Lower leg skin (tissue), 4 donors: ENCODE data around the gene ADD2. TPM values are rescaled to one million over a fixed set of nuclear protein-coding genes. Genes with fewer than 3 reads are reported as not detected.
A peak's percentile ranks its signal among the peaks of the same experiment; 100 is the strongest.

Experiments
- DNase-seq, 2 donors: peaks; one replicate each; pipeline ENCODE4 v3.0.0-alpha.2; 2019; ENCODE audit warnings: low spot score in 2 of 2
- H3K4me3 ChIP-seq: fragments of 200-600 bp; sonication (generic); 2 replicates; pipeline ENCODE4 v1.5.1; 2017; ENCODE audit warnings: mild to moderate bottlenecking, low read depth; ENCODE audit not compliant: poor library complexity, severe bottlenecking
- CTCF ChIP-seq, 3 donors: fragments of 450-650 bp; IDR thresholded peaks; one replicate each; pipeline ENCODE4 v1.5.1; 2016; ENCODE audit warnings: antibody characterized with exemption in 3 of 3, mild to moderate bottlenecking in 3 of 3, moderate library complexity in 2 of 3
- POLR2A ChIP-seq, 2 donors: fragments of 450-650 bp; IDR thresholded peaks; one replicate each; pipeline ENCODE4 v1.6.1; 2016 to 2017; ENCODE audit warnings: antibody characterized with exemption in 2 of 2, mild to moderate bottlenecking in 1 of 2, moderate library complexity in 1 of 2
- WGBS, 2 donors: methylation state at CpG; one replicate each; pipeline ENCODE4 v1.1.5; 2018; 5-methylcytosine and 5-hydroxymethylcytosine counted together
- intact Hi-C: fragments of 100-400 bp; cut with DNase I; formaldehyde crosslinking; loops from one replicate; pipeline ENCODE4 v1.15.0; 2023; ENCODE audit warnings: low total_unique reads
- total RNA-seq, 4 donors: library from RNA; depleted of rRNA; stranded (reverse); fragments of >200 nt; gene quantifications; one replicate each; pipeline ENCODE4 v1.1.0, GENCODE V29; 2016

The ADD2 gene
- total RNA-seq, 4 donors from 2014 or later: 0.17 to 1.2 (median 0.54) TPM

GRCh38 chr2:70651014-70651413, 117.0 kb downstream of the ADD2 start:
- DNase-seq: no peak
- intact Hi-C loops: no loop called here
- H3K4me3 ChIP-seq: no peak overlapping the region
- TF ChIP-seq POLR2A (IDR thresholded peaks at IDR 0.05) (no peak), CTCF (IDR thresholded peaks at IDR 0.05) (no peak)

DNA sequence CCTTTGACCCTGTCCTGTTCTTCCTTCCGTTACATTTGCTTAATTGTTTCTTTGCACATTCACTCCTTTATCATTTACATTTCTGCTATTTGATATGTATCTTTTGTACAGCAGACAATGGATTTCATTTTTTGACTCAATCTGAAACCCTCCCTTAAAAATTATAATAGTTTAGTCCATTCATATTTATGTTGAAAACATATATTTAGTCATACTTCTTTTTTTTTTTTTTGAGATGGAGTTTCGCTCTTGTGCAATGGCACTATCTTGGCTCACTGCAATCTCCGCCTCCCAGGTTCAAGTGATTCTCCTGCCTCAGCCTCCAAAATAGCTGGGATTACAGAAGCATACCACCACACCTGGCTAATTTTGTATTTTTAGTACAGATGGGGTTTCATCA, 119.0 kb downstream of the ADD2 start:
- DNase-seq: no peak
- intact Hi-C loops: loop anchor here (10.0 kb wide), 2 partner anchors 304 to 344 kb away; partner anchors contain the start of gene FAM136A
- H3K4me3 ChIP-seq: no peak overlapping the region
- WGBS, 2 donors: 88 to 94% methylated on average over 3 of the region's 3 CpGs
- TF ChIP-seq POLR2A (IDR thresholded peaks at IDR 0.05) (no peak), CTCF (IDR thresholded peaks at IDR 0.05) (no peak)

- 5% methylated on average over 9 of the region's 9 CpGs for WGBS, 2 donors
- peak in 1 of 2 donors; percentile 30 for DNase-seq
- H3K4me3 ChIP-seq: no peak overlapping the region
- intact Hi-C loops: loop anchor here (10.0 kb wide), 2 partner anchors 303 to 343 kb away; partner anchors contain the start of gene FAM136A
- TF ChIP-seq CTCF (IDR thresholded peaks at IDR 0.05): peak in 2 of 3 donors; percentile 38 to 77
- TF ChIP-seq POLR2A (IDR thresholded peaks at IDR 0.05): no peak
Measured at GRCh38 chr2:70647873-70648481, 120.0 kb downstream of the ADD2 start.

DNA sequence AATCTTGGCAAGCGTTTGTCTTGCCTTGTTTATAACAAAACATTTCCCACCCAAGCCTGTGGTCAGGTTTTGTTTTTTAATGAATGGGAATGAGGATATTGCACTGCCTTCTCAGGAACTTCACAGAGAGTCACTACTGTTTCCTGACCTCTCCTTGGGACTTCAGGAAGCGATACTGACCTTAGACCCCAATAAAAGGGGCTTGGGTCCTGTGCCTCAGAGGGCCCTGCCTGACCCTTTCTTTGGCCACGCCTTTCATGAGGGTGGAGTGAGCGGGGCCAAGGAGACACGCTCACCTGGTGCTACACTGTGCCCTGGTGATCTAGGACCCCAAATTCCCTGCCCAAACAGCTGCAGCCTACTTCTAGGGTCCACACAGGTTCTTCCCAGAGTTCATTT, 121.6 kb downstream of the ADD2 start:
- intact Hi-C loops: loop anchor here (10.0 kb wide), 2 partner anchors 302 to 342 kb away; partner anchors contain the start of gene FAM136A
- 55 to 65% methylated on average over 5 of the region's 5 CpGs for WGBS, 2 donors
- TF ChIP-seq CTCF (IDR thresholded peaks at IDR 0.05) (no peak), POLR2A (IDR thresholded peaks at IDR 0.05) (no peak)
- H3K4me3 ChIP-seq: no peak overlapping the region
- DNase-seq: no peak

DNA sequence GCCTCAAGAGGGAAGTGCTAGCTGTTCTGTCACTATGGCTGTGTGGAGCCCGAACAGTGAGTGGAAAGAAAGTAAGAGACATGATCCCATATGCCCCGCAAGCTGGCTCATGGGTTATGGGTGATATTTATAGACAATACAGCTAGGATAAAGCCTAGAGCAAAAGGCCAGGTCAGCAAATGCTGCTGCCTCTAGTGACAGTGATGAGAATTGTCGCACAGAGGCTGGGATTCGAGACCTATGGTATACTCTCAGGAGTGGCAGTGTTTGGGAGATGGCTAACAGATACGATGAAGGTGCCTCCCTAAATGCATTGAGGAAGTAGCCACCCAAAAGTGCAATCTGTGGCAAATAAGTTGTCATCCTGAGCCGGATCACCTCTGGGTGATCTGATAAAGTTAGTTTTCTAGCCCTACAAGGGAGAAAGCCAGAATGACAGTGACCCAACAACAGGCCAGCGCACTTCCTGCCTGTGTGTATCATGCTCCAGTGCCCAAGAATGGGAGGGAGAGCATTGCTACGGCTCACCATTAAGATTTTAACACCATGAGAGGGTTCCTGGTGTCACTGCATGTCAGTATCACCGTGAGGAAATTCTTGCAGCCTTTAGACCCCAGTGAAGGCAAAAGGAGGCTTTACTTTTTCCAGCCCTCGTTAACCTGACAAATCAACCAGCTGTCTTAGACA, 122.1 kb downstream of the ADD2 start:
- no peak for DNase-seq
- H3K4me3 ChIP-seq: no peak overlapping the region
- WGBS, 2 donors: 55 to 58% methylated on average over 10 of the region's 10 CpGs
- intact Hi-C loops: loop anchor here (10.0 kb wide), 2 partner anchors 301 to 341 kb away; partner anchors contain the start of gene FAM136A
- no peak for TF ChIP-seq CTCF (IDR thresholded peaks at IDR 0.05)
- TF ChIP-seq POLR2A (IDR thresholded peaks at IDR 0.05): no peak
